Brain microvascular endothelial cell (primary cell): Measurements from ENCODE around the gene ACER1.

Source experiments
- DNase-seq: peaks from one replicate; pipeline ENCODE4 v3.0.0-alpha.2; 2020
- H3K27ac ChIP-seq: fragments of 250-450 bp; sonication (Bioruptor Pico); 2 replicates; pipeline ENCODE4 v1.5.1; 2020; ENCODE audit warnings: mild to moderate bottlenecking, moderate library complexity
- H3K27me3 ChIP-seq: fragments of 250-450 bp; sonication (Bioruptor Pico); replicated peaks from 2 replicates; pipeline ENCODE4 v1.5.1; 2020; ENCODE audit warnings: mild to moderate bottlenecking
- H3K36me3 ChIP-seq: fragments of 250-450 bp; sonication (Bioruptor Pico); replicated peaks from 2 replicates; pipeline ENCODE4 v1.5.1; 2020; ENCODE audit warnings: mild to moderate bottlenecking
- H3K4me3 ChIP-seq: 2 replicates; pipeline ENCODE4 v1.5.1; 2011; ENCODE audit warnings: low read depth, mild to moderate bottlenecking, control low read depth, low read length, moderate library complexity
- CTCF ChIP-seq: IDR thresholded peaks from 2 replicates; pipeline ENCODE4 v1.5.1; 2011; ENCODE audit warnings: low read depth, mild to moderate bottlenecking, moderate library complexity, low read length, control low read depth, inconsistent platforms; ENCODE audit errors: missing control alignments
- in situ Hi-C: cut with HindIII; loops from 2 replicates; pipeline ENCODE4 v1.10.0; 2017; ENCODE audit warnings: low sequenced_read_pairs, low pct_ligation_motif_present

Gene ACER1

DNA sequence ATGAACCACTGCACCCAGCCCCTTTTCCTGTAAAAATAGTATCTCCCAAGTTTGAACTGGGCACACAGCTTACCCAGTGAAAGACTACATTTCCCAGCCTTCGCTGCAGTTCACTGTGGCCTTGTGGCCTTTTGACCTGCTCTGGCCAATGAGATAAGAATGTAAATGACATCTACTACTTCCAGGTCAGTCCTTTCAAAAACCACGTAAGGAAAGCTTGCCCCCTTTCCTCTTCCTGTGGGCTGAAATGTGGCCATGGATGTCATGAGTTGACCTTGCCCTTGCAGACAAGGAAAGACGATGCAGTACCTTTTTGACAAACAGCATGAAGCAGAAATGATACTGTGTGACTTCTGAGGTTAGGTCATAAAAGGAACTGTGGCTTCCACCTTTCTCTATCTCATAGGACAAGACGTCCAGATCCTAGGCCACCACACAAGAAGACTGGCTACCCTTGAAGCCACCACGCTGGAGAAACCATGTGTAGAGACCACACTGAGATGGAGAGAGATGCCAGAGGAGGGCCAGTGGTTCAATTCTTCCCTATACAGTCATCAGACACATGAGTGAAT is 19.9 kb downstream of the ACER1 start:
- Histone ChIP-seq H3K4me3 (no peak overlapping the region), H3K27ac (no peak overlapping the region), H3K36me3 (no peaks in the 10 kb centered on the region), H3K27me3 (no peaks in the 10 kb centered on the region)
- DNase-seq: no peak
- no peak for TF ChIP-seq CTCF
- in situ Hi-C loops: no loop called here

DNA sequence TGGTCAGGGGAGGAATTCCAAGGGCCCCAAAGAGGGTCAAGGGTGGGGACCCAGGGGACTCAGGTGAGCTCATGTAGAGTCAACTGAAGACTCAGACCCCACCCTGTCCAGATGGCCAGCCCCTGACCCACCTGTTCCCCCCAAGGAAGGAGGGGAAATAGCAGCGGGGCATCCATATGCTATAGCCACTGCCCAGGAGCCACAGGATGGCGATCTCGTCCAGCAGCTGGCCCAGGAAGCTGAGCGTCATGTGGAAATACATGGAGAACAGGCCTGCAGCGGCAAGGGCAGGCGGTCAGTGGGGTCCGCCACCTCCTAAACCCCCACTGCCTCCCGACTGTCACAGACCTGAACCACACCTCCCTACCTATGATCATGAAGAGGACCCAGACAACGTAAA is 21.4 kb downstream of the ACER1 start:
- no peak for DNase-seq
- Histone ChIP-seq H3K27me3 (no peaks in the 10 kb centered on the region), H3K4me3 (no peak overlapping the region), H3K27ac (no peak overlapping the region), H3K36me3 (no peaks in the 10 kb centered on the region)
- TF ChIP-seq CTCF: no peak
- in situ Hi-C loops: no loop called here

DNA sequence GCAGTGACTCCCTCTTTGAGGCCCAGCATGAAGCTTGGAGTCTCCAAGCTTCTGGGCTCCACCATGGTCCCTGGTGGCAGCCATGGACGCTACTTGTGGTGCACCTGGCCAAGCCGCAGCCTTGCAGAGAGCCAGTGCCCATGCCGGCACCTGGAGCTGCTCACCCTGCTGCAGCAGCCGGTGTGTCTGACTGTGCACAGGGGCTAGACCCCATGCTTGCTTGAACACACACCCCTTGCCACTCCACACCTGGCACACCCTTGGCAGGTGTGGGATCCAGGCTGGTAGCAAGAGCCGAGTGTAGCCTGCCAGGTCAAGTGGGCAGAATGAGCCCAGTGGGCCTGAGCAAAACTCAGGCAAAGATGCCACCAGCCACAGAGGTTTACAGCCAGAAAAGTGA is 35.0 kb downstream of the ACER1 start:
- no peak overlapping the region for H3K4me3 ChIP-seq
- no peaks in the 10 kb centered on the region for H3K36me3 ChIP-seq
- in situ Hi-C loops: loop anchor here (25.0 kb wide), 1 partner anchor 261 kb away; no protein-coding TSS in a partner anchor
- H3K27me3 ChIP-seq: no peaks in the 10 kb centered on the region
- no peak for TF ChIP-seq CTCF
- no peak overlapping the region for H3K27ac ChIP-seq
- DNase-seq: no peak

GRCh38 chr19:6297202-6297601 is 36.2 kb downstream of the ACER1 start:
- in situ Hi-C loops: loop anchor here (25.0 kb wide), 1 partner anchor 260 kb away; no protein-coding TSS in a partner anchor
- Histone ChIP-seq H3K4me3 (no peak overlapping the region), H3K36me3 (no peaks in the 10 kb centered on the region), H3K27me3 (no peaks in the 10 kb centered on the region), H3K27ac (no peak overlapping the region)
- no peak for DNase-seq
- TF ChIP-seq CTCF: no peak

DNA sequence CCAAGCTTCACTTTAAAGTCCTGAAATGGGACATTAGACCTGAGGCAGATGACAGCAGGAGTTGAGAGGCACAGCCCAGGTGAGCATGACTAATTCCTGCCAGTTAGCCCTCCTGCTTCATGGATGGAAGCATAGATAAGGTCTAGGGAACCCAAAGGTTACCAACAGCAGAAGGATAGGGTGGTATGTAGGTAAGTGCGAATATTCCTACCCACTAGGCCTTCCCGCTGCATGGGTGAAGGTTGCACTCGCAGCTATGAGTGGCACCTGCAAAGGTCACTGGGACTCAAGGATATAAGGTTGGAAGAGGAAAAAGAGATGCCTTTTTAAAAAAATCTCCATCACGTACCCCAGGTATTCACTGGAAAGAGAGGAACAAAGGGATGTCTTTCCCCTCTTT is 41.4 kb downstream of the ACER1 start:
- Histone ChIP-seq H3K36me3 (no peaks in the 10 kb centered on the region), H3K4me3 (no peak overlapping the region), H3K27me3 (no peaks in the 10 kb centered on the region), H3K27ac (no peak overlapping the region)
- in situ Hi-C loops: loop anchor here (25.0 kb wide), 1 partner anchor 255 kb away; no protein-coding TSS in a partner anchor
- no peak for DNase-seq
- no peak for TF ChIP-seq CTCF

DNA sequence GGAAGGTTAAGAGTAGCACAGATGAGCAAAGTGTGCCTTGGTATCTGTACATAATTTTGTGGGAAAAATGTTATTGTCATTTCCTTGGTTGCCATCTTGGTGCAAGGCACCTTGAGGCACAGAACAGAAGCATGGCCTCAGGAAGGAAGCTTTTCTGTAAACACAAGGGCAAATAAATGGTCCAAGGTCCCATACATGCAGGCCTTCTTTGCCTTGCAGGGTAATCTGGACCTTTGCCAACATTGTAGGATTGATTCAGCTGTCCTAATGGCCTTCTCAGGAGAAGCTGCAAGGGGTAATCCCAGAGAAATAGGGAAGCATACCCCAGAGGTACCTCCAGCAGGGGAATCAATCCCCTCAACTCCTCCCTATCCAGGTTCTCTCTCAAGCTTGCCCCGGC is 44.7 kb downstream of the ACER1 start:
- TF ChIP-seq CTCF: no peak
- Histone ChIP-seq H3K27ac (no peak overlapping the region), H3K27me3 (no peaks in the 10 kb centered on the region), H3K36me3 (no peaks in the 10 kb centered on the region), H3K4me3 (no peak overlapping the region)
- in situ Hi-C loops: loop anchor here (25.0 kb wide), 1 partner anchor 251 kb away; no protein-coding TSS in a partner anchor
- DNase-seq: no peak
